ENCODE measurements around the gene TRIOBP.

Gene TRIOBP

DNA sequence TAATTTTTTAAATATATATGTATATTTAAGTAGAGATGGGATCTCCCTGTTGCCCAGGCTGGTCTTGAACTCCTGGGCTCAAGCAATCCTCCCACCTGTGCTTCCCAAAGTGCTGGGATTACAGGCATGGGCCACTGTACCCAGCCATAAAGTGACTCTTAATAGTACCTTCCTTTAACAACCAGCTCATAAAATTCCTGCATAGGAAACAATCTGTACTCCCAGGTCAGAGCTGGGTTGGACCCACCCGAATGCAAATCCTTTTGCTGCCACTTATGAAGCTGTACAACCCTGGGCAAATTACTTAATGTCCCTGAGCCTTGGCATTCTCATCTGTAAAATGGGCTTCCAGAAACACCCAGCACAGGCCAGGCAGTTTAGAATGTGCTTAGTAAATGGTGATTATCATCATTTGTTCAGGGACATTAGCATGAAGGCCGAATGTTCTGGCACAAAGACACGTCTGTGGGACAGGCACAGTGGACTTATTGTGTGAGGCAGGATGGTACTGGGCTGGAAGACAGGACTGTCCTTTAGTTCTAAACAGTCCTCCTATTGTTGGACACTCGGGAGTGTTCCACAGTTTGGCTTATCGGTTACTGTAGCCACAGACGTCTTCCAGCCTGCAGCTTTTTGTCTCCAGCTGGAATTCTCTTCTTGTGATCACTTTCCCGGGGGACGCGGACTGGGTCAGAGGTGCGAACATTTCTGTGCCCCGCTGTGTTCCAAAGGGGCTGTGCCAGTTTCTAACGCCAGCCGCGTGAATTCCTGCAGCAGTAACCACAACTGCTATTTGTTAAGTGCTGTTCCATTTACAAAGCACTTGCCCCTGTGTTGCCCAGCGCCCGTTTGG, 32.4 kb upstream of the TRIOBP start:
- DNase-seq (ENCODE audit: low read depth): no peak

DNA sequence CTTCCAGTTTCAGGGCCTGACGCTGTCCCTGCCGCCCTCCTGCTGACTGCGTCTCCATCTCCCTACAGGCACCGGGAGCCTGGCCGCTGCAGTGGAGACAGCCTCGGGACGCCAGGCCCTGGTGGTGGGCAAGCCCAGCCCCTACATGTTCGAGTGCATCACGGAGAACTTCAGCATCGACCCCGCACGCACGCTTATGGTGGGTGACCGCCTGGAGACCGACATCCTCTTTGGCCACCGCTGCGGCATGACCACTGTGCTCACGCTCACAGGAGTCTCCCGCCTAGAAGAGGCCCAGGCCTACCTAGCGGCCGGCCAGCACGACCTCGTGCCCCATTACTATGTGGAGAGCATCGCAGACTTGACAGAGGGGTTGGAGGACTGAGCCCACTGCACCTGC, 31.4 kb upstream of the TRIOBP start:
- no peak for DNase-seq (ENCODE audit: low read depth)

DNA sequence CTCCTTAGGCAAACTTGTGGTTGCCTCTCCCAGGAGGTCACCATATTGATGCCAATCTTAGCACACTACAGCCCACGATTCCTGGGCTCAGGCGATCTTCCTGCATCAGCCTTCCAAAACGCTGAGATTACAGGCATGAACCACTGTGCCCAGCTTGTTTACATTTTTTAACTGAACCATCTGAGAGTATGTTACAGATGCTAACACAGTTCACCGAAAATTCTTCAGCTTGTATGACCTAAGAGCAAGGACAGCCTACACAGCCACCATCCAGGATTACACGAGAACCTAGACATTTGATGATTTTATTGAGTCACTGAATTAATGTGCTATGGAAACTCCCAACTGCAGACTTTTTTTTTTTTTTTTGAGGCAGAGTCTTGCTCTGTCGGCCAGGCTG, 27.3 kb upstream of the TRIOBP start:
- DNase-seq (ENCODE audit: low read depth): peak; percentile 20

DNA sequence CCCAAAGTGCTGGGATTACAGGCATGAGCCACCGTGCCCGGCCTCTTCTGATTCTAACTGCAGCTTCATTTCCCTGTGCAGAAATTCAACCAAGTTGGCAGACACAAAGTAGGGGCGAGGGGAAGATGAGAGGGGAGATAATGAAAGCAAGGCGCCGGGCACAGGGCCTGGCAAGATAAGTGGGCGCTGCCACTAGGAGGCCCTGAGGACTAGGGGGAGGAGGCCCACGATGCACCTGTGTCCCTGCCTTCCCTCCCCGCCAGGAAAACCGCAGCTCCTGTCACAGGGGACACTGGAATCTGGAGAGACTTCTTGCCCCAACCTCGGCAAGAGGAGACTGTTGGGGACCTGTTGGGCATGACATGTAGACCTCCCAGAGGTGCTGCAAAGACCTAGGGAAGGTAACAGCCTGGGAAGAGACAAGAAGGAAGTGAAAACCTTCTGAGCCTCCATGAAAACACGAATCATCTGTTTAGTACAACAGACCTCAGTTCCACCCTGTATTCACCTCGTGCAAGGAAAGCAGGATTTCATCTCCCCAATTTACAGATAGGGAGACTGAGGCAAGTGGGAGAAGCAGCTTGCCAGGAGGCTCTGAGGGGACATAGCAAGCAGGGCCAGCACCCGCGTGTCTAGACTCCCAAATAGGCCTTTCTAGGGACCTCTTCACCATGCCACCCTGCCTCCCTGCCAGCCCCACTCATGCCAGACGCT, 24.5 kb upstream of the TRIOBP start:
- no peak for DNase-seq (ENCODE audit: low read depth)

DNA sequence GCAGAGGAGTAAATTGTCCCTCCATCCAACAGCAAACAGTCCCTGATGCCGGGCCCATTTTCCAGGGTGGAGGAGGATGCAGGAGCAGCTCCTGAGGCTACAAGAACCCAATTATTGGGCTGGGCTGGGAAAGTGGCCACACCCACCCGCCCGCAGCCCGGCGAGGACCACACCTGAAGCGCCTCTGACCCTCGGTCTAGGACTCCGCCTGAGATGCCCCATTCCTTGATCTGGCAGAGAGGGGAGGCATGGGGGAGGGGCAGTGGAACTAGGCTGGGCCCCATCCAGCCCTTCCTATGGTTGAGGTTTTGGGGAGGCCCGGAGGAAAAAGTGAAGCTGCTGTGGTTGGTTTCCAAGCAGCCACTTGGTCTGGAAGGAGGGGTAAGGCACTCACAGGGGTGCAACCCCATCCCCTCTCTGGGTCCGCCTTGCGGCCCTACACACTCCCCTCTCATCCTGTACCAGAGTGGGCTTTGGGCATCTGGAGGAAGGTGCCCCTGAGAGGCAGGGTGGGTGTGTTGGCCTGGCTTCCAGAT, 23.9 kb upstream of the TRIOBP start:
- no peak for DNase-seq (ENCODE audit: low read depth)

DNA sequence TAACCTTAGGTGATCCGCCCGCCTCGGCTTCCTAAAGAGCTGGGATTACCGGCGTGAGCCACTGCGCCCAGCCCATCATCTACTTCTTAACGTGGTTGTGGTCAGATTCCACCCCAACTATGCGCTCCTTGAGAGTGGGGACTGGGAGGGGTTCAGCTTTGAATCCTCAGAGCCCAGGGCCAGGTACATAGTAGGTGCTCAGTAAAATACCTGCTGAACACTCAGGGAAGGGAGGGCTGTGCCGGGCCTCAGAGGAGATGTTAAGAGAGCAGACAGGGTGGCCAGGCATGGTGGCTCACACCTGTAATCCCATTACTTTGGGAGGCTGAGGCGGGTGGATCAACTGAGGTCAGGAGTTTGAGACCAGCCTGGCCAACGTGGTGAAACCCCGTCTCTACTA, 22.6 kb upstream of the TRIOBP start:
- no peak for DNase-seq (ENCODE audit: low read depth)

DNA sequence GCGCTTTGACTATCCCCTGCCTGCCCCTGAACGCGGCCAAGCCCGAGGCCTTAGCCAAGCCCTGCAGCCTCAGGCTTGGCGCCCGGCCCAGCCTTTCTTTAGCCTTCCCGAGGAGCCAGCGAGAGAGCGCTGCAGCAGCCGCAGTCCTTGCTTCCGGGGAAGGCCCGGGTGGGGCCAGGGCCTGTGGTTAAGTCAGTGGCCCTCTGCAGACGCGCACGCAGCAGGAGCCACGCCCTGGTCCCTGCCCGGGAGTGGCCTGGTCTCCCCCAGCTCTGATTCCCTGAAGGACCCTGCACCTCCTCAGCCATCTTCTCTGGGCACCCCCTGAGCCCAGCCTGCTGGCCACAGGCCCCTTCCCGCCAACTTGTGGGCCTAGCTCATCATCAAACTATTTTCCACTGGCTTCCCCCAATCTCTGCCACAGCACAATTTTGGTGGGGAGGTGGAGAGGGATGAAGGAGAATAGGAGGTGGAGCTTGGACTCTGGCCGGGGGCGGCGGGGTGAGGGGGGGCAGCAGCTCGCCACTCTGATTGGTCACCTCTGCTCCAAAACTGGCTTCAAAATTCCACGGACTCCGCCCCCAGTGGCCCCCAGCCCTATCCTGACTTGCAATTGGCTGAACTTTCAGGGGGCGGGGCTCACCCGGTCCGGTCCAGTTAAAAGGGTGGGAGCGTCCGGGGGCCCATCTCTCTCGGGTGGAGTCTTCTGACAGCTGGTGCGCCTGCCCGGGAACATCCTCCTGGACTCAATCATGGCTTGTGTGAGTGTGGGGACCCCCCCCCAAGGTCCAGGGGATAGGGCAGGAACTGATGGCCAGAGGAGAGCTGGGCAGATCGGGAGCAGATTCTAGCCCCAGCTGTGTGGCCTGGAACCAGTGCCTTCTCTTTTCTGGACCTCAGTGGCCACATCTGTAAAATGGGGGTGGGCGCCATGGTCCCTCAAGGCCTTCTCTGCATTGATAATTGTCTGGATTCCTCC, 21.6 kb upstream of the TRIOBP start, which contains the start of gene LGALS1:
TSS of gene LGALS1 (plus strand) at position 686 of the 979 bp plus-strand sequence. CDS start at position 753, 67 bp downstream.
- DNase-seq (ENCODE audit: low read depth): peak; percentile 98

DNA sequence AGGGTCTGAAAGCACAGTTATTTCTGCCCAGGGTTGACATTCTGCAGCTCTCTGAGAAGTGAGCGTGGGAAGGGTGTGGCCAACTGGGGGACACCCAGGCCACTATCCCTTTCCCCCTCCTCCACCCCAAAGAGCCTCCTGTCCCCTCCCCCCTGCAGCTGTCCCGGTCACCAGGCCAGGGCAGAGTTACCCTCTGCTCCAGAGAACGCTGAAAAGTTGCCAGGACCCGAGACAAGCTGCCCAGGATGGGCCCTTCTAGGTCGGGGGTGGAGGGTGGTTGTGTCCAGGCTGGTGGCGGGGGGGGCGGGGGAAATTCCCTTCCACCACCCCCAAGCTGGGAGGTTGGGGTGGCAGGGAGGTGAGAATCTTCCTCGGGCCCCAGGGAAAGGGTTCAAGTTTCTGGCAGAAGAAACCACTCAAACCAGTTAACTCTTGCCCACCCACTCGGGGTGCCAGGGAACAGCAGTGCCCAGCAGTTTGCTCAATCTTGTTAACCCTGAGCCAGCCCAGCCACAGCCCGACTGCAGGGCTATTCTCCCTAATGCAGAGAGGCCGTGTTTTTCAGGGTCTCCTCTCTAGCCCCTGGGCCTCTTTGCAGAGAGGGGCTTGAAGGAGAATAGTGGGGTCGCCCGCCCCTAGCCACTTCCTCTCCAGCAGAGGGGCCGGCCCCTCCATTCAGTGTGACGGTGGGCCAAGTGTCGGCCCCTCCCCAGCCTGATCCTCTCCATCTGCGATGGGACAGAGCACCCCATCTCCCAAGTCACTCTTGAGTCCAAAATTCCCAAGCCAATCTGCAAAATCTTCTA, 20.7 kb upstream of the TRIOBP start:
- DNase-seq (ENCODE audit: low read depth): peak; percentile 47

DNA sequence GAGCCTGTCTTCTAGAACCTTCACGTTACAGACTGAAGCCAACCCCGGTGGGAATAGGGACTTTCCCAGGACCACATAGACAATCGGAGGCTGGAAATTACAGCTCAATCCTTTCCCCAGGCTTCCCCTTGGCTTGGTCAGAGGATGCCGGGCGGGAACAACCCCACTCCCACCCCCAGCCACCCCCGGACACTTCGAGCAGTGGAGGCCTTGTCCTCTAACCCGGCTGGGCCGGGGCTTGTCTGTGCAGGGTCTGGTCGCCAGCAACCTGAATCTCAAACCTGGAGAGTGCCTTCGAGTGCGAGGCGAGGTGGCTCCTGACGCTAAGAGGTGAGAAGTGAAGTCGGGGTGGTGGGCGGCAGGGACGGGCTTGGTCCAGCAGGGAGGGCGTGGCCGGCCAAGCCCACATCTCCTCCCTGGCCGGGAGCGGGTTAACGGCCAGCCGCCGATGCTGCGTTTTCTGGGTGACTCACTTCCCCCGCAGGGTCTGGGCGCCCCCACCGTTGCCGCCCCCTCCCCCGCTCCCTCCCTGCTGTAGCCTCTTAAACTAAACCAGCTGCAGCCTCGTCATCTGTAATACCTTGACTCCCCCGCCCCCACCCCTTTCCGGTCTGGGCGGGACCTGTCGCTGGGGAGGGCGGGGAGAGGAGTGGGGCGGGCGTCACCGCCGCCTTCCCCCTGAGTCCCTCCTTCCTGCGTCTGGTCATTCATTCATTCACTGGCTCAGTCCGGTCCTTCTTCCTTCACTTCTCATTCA, 19.9 kb upstream of the TRIOBP start:
- peak; percentile 99 for DNase-seq (ENCODE audit: low read depth)

DNA sequence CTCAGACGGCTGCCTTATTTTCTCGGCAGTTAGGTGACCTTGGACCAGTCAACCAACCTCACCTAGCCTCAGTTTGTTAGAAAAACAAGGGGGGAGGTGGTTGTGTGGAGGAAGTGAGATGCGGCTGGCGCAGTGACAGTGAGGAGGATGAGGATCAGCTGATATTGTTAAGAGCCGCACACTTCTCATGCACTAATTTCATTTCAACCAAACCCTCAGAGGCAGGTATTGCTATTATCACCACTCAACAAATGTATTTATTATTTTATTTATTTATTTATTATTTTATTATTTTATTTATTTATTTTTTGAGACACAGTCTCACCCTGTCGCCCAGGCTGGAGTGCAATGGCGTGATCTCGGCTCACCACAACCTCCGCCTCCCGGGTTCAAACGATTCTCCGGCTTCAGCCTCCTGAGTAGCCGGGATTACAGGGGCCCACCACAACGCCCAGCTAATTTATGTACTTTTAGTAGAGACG, 19.3 kb upstream of the TRIOBP start:
- DNase-seq (ENCODE audit: low read depth): no peak

DNA sequence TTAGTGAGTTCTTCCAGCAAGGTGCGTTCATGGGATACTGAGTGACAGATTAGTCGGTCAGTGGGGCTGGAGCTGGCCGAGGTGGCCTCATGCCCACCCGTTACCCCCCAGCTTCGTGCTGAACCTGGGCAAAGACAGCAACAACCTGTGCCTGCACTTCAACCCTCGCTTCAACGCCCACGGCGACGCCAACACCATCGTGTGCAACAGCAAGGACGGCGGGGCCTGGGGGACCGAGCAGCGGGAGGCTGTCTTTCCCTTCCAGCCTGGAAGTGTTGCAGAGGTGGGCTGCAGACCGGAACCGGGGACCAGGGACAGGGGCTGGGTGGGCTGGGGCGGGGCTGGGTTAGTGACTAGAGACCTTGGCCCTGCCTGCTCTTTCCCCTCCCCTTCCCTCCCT, 18.5 kb upstream of the TRIOBP start:
- DNase-seq (ENCODE audit: low read depth): no peak

DNA sequence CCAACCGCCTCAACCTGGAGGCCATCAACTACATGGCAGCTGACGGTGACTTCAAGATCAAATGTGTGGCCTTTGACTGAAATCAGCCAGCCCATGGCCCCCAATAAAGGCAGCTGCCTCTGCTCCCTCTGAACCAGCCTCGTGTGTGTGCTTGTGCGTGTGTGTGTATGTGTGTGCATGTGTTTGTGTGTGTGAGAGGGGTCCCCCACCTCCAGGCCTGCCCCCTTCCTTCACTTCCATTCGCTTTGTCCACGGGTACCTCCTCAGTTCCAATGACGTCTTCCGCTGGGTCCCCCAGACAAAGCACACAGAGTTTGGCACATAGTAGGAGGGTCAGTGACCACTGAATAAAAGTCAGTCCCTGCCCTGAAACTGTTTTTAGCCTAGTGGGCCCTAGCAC, 17.2 kb upstream of the TRIOBP start:
- DNase-seq (ENCODE audit: low read depth): no peak

DNA sequence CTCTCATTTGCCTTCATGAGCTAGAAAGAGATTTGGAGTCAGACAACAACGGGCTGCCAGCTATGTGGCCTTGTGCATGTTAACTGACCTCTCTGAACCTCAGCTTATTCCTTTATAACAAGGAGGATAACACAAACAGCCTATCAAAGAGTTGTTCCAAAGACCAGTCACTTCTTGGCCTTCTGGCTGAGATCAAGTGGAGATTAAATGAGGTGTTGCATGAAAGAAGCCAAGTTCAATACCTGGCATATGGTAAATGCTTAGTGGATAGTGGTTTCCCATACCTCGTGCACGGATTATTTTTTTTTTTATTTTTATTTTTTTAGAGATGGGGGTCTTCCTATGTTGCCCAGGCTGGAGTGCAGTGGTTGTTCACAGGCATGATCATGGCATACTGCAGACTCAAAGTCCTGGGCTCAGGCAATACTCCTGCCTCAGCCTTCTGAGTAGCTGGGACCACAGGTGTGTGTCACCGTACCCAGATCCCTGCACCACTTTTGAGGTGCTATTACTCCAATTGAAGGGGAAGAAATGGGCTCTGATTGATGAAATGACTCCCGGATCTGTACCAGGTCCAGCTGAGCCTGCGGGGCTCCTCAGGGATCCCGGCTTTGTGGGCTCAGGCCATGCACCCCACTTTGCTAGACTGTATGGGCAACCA, 16.5 kb upstream of the TRIOBP start:
- DNase-seq (ENCODE audit: low read depth): peak; percentile 50

DNA sequence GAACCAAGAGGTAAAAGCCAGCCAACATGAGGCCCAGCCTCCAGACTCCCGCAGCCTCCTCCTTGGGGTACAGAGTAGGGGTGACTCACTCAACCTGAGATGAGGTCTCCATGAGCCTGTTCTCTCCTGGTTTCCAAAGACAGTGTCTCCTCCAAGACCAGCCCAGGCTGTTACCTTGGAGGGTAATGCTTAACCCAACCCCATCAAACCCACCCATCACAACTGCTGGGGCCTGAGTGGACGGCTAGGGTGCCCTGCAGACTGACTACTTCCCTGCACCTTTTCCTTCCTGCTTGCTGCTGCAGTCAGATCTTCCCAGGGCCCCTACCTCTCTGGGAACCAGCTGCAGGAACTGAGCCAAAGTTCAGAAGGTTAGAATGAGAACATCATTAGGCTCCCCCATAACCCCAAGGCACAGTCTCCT, 15.8 kb upstream of the TRIOBP start:
- peak; percentile 74 for DNase-seq (ENCODE audit: low read depth)

DNA sequence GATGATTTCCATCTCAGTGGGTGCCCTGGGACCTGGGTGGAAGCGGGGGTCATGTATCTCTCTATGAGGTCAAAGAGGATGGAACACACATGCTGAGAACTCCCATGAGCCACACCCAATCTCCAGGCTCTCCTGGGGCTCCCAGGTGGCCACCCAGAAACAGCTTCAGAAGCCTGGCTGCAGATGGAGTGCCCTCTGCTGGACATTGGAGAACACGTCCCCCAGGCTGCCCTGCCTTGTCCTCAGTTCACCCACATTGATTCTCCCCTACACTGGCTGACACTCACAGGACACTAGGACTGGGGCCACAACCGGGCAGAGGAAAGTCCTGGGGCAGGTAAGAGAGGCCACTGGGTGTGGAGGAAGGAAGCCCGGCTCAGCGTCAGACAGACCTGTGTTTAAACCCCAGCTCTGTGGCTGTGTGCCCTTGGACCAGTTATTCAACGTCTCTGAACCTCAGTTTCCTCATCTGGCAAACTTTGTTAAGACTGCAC, 15.2 kb upstream of the TRIOBP start:
- DNase-seq (ENCODE audit: low read depth): peak; percentile 88

DNA sequence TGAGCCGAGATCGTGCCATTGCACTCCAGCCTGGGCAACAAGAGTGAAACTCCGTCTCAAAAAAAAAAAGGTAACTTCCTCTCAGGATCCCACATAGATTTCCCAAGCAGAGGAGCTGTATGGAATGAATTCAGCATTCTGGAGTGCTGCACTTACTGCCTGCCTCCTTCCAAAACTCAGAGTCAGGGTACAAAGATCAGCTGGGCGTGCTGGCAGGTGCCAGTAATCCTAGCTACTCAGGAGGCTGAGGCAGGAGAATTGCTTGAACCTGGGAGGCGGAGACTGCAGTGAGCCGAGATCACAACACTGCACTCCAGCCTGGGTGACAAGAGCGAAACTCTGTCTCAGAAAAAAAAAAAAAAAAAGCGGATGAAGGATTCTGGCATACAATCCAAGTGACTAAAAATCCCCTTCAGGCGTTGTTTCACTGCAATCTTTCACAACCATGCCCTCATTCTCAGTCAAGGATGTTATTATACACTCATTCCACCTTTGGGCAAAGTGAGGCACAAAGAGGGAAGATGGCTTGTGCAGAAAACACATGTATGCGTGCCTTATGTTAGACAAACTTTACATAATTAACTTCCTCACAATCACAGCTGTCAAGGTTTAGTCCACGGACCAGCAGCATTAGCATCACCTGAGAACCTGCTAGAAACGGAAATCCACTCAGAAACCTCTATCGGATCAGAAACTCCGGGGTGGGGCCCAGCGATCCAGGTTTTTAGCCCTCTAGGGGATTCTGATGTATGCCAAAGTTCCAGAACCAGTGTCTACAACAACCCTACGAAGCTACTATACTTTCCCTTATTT, 11.8 kb upstream of the TRIOBP start:
- peak; percentile 30 for DNase-seq (ENCODE audit: low read depth)

DNA sequence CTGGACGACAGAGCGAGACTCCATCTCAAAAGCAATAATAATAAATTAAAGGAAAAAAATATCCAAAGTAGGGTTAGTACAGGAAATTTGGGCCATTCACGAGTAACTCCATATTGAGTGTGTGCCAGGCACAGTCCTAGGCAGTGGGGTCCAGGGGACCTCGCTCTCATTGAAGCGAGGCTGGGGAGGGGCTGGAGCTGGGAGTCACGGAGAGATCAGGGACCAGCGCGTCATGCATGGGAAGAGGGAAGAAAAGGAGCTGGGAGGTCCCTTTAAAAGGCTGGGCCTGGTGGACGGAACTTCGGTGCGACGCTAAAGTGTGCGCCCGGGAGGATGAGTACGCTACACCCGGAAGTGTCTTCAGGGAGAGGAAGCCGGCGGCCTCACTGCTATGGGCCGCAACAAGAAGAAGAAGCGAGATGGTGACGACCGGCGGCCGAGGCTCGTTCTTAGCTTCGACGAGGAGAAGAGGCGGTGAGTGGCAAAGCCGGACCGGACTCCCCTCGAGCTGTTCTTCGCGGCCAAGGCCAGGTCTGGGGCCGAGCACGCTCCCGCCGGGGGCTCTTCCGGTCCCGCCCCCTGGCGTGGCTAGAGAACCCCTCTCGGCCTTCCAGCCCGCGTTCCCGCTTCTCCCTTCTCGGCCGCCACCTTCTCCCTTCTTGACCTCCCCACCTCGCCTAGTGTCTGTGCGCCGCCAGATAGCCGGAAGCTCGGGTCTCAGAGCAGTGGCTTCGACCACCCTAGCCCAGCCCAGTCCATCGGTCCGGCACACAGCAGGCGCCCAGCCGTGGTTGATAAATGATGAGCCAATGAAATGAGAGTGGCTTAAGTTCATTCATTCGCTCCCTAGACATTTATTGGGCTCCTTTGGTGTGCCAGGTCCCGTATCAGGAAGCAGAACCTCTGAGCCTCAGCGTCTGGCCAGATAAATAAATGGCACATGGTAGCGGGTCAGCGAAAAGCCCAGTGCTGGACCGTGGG, 10.6 kb upstream of the TRIOBP start, which contains the start of gene NOL12:
TSS of gene NOL12 (plus strand) at position 342 of the 981 bp plus-strand sequence. CDS start at position 392, 50 bp downstream.
- peak; percentile 92 for DNase-seq (ENCODE audit: low read depth)

All from ELR (cell line).